Erythroblast (primary cell): ENCODE data around the gene SNCG.

Experiments used
- GATA1 ChIP-seq: IDR thresholded peaks from 2 replicates; pipeline ENCODE4 v1.6.1; 2011; ENCODE audit warnings: low read depth, mild to moderate bottlenecking, control low read depth, low read length, moderate library complexity
- POLR2A ChIP-seq: IDR thresholded peaks from 2 replicates; pipeline ENCODE4 v1.6.1; 2011; ENCODE audit warnings: mild to moderate bottlenecking, low read length

GRCh38 chr10:86963341-86963919 is 5.0 kb downstream of the SNCG start:
- no peak for TF ChIP-seq POLR2A
- no peak for TF ChIP-seq GATA1
